ENCODE measurements around the gene NAXE. TPM values are rescaled to one million over a fixed set of nuclear protein-coding genes. Genes with fewer than 3 reads are reported as not detected.
"Not testable (repeated sequence)": the region's sequence is repeated elsewhere in the genome, so short reads cannot be mapped to it uniquely, and the experiment has no call there.

Gene NAXE
- total RNA-seq, 2 donors from 2014 or later, result 68.4 to 99.8 TPM

- TF ChIP-seq CTCF (IDR thresholded peaks at IDR 0.05), result peak; percentile 64
Observed at GRCh38 chr1:156608036-156608674, 16.6 kb downstream of the NAXE start.

GRCh38 chr1:156608981-156609380 lies 17.4 kb downstream of the NAXE start:
- Histone ChIP-seq H3K4me3 (no peak overlapping the region), H3K27ac (no peak overlapping the region), H3K27me3 (no peaks in the 10 kb centered on the region), H3K4me1 (no peaks in the 10 kb centered on the region), H3K36me3 (no peaks in the 10 kb centered on the region), H3K9ac (ENCODE audit: low read depth in 2 of 2, low read length in 2 of 2) (no peak overlapping the region), H3K9me3 (no peaks in the 10 kb centered on the region)
- peak; percentile 34 for TF ChIP-seq CTCF (IDR thresholded peaks at IDR 0.05)
- intact Hi-C loops (cut with DNase I), result no loop called here
- peak; percentile 41 for DNase-seq

More at GRCh38 chr1:156608036-156608674, 16.6 kb downstream of the NAXE start:
- intact Hi-C loops (cut with DNase I), result no loop called here
- Histone ChIP-seq H3K9ac (ENCODE audit: low read depth in 2 of 2, low read length in 2 of 2) (no peak overlapping the region), H3K27me3 (no peaks in the 10 kb centered on the region), H3K4me3 (no peak overlapping the region), H3K4me1 (no peaks in the 10 kb centered on the region), H3K27ac (no peak overlapping the region), H3K36me3 (no peaks in the 10 kb centered on the region), H3K9me3 (no peaks in the 10 kb centered on the region)
- DNase-seq, result peak; percentile 58

- H3K27ac ChIP-seq; H3K4me3 ChIP-seq; DNase-seq; H3K4me1 ChIP-seq; H3K9me3 ChIP-seq; H3K36me3 ChIP-seq; H3K27me3 ChIP-seq; H3K9ac ChIP-seq (ENCODE audit: low read depth in 2 of 2, low read length in 2 of 2): not testable (repeated sequence)
- intact Hi-C loops (cut with DNase I), result loop anchor here (5.0 kb wide), 1 partner anchor 228 kb away; no protein-coding TSS in a partner anchor
Observed at GRCh38 chr1:156610072-156610471, 18.5 kb downstream of the NAXE start.

GRCh38 chr1:156612666-156613065 lies 21.1 kb downstream of the NAXE start:
- DNase-seq, result no peak

GRCh38 chr1:156615946-156616345 lies 24.4 kb downstream of the NAXE start:
- H3K4me3 ChIP-seq, result no peak overlapping the region
- H3K36me3 ChIP-seq, result no peaks in the 10 kb centered on the region
- no peaks in the 10 kb centered on the region for H3K4me1 ChIP-seq
- H3K27ac ChIP-seq, result no peak overlapping the region
- intact Hi-C loops (cut with DNase I), result no loop called here
- H3K9ac ChIP-seq (ENCODE audit: low read depth in 2 of 2, low read length in 2 of 2), result no peak overlapping the region
- no peak for DNase-seq
- H3K27me3 ChIP-seq, result peaks cover 13% of the 10 kb centered on the region
- no peaks in the 10 kb centered on the region for H3K9me3 ChIP-seq
- no peak for TF ChIP-seq CTCF (IDR thresholded peaks at IDR 0.05)

More at GRCh38 chr1:156612666-156613065, 21.1 kb downstream of the NAXE start:
- Histone ChIP-seq H3K27ac (no peak overlapping the region), H3K4me3 (no peak overlapping the region), H3K9me3 (no peaks in the 10 kb centered on the region), H3K4me1 (no peaks in the 10 kb centered on the region), H3K36me3 (no peaks in the 10 kb centered on the region), H3K9ac (ENCODE audit: low read depth in 2 of 2, low read length in 2 of 2) (no peak overlapping the region), H3K27me3 (peaks cover 6% of the 10 kb centered on the region)
- TF ChIP-seq CTCF (IDR thresholded peaks at IDR 0.05), result no peak
- intact Hi-C loops (cut with DNase I), result loop anchor here (5.0 kb wide), 1 partner anchor 230 kb away; no protein-coding TSS in a partner anchor

- TF ChIP-seq CTCF (IDR thresholded peaks at IDR 0.05), result no peak
- intact Hi-C loops (cut with DNase I), result no loop called here
- no peak for DNase-seq
- no peaks in the 10 kb centered on the region for H3K9me3 ChIP-seq
- H3K36me3 ChIP-seq, result no peaks in the 10 kb centered on the region
- no peak overlapping the region for H3K9ac ChIP-seq (ENCODE audit: low read depth in 2 of 2, low read length in 2 of 2)
- no peaks in the 10 kb centered on the region for H3K4me1 ChIP-seq
- no peak overlapping the region for H3K27ac ChIP-seq
- H3K4me3 ChIP-seq, result no peak overlapping the region
- peaks cover 13% of the 10 kb centered on the region for H3K27me3 ChIP-seq
Observed at GRCh38 chr1:156616463-156616862, 24.9 kb downstream of the NAXE start.

All from colonic mucosa (tissue), 4 donors.